ENCODE measurements around the gene FCER2. TPM values are rescaled to one million over a fixed set of nuclear protein-coding genes. Genes with fewer than 3 reads are reported as not detected.

The FCER2 gene
- total RNA-seq, 2 experiments from 2014 or later = 3.3 to 4.6 TPM

- no peak for DNase-seq (ENCODE audit: low spot score)
- POLR2A ChIA-PET = interaction anchor here (0.6 to 1.3 kb wide), 2 partner anchors 135 to 333 kb away, joined by 3 to 4 read pairs; no protein-coding TSS in a partner anchor
- H3K27ac ChIP-seq (ENCODE audit: low read depth, low read length, poor library complexity, severe bottlenecking) = no peak overlapping the region
- H3K36me3 ChIP-seq (ENCODE audit: insufficient read depth, low read length) = no peaks in the 10 kb centered on the region
- H3K79me2 ChIP-seq (ENCODE audit: insufficient read depth, low read depth, low read length) = no peaks in the 10 kb centered on the region
- no peaks in the 10 kb centered on the region for H4K20me1 ChIP-seq (ENCODE audit: insufficient read depth, low read length)
- no peak overlapping the region for H3K4me3 ChIP-seq (ENCODE audit: low read depth, low read length, poor library complexity, severe bottlenecking)
- no peaks in the 10 kb centered on the region for H3K9me2 ChIP-seq (ENCODE audit: insufficient read depth, low read length)
- no peak for TF ChIP-seq EZH2phosphoT487 (IDR thresholded peaks at IDR 0.05; ENCODE audit: borderline replicate concordance, low read depth, low read length)
- no peak for TF ChIP-seq CTCF (conservative IDR thresholded peaks at IDR 0.05; ENCODE audit: low read length)
- H2AFZ ChIP-seq (ENCODE audit: low read length) = no peak overlapping the region
- CTCF ChIA-PET (ENCODE audit: unreplicated experiment) = no interaction called here
- intact Hi-C loops (cut with micrococcal nuclease; ENCODE audit: unreplicated experiment) = no loop called here
- H3K4me2 ChIP-seq (ENCODE audit: low read length) = no peak overlapping the region
- H3K9me3 ChIP-seq (ENCODE audit: low read length) = no peaks in the 10 kb centered on the region
- BruUV-seq (replicated peaks) = no TSS peak
- H3K4me1 ChIP-seq (ENCODE audit: insufficient read depth, low read length, poor library complexity, severe bottlenecking) = peaks cover 12% of the 10 kb centered on the region
Observed at GRCh38 chr19:7739801-7740681, 38.1 kb upstream of the FCER2 start.

- no peaks in the 10 kb centered on the region for H3K9me2 ChIP-seq (ENCODE audit: insufficient read depth, low read length)
- H2AFZ ChIP-seq (ENCODE audit: low read length) = no peak overlapping the region
- TF ChIP-seq CTCF (conservative IDR thresholded peaks at IDR 0.05; ENCODE audit: low read length) = no peak
- no peak for TF ChIP-seq EZH2phosphoT487 (IDR thresholded peaks at IDR 0.05; ENCODE audit: borderline replicate concordance, low read depth, low read length)
- ChIA-PET POLR2A (interaction anchor here (0.5 to 1.3 kb wide), 3 partner anchors 39 to 332 kb away, joined by 3 to 8 read pairs (median 4); no protein-coding TSS in a partner anchor), CTCF (ENCODE audit: unreplicated experiment) (no interaction called here)
- no peaks in the 10 kb centered on the region for H3K9me3 ChIP-seq (ENCODE audit: low read length)
- no peaks in the 10 kb centered on the region for H3K36me3 ChIP-seq (ENCODE audit: insufficient read depth, low read length)
- intact Hi-C loops (cut with micrococcal nuclease; ENCODE audit: unreplicated experiment) = no loop called here
- no peak overlapping the region for H3K4me2 ChIP-seq (ENCODE audit: low read length)
- no peak overlapping the region for H3K4me3 ChIP-seq (ENCODE audit: low read depth, low read length, poor library complexity, severe bottlenecking)
- peaks cover 11% of the 10 kb centered on the region for H3K4me1 ChIP-seq (ENCODE audit: insufficient read depth, low read length, poor library complexity, severe bottlenecking)
- no peaks in the 10 kb centered on the region for H3K79me2 ChIP-seq (ENCODE audit: insufficient read depth, low read depth, low read length)
- H4K20me1 ChIP-seq (ENCODE audit: insufficient read depth, low read length) = no peaks in the 10 kb centered on the region
- H3K27ac ChIP-seq (ENCODE audit: low read depth, low read length, poor library complexity, severe bottlenecking) = no peak overlapping the region
- DNase-seq (ENCODE audit: low spot score) = no peak
- no TSS peak for BruUV-seq (replicated peaks)
Observed at GRCh38 chr19:7739211-7739755, 37.4 kb upstream of the FCER2 start.

- Histone ChIP-seq H3K9me2 (ENCODE audit: insufficient read depth, low read length) (no peaks in the 10 kb centered on the region), H3K4me1 (ENCODE audit: insufficient read depth, low read length, poor library complexity, severe bottlenecking) (no peaks in the 10 kb centered on the region), H3K27ac (ENCODE audit: low read depth, low read length, poor library complexity, severe bottlenecking) (no peak overlapping the region), H3K4me2 (ENCODE audit: low read length) (no peak overlapping the region), H3K9me3 (ENCODE audit: low read length) (no peaks in the 10 kb centered on the region), H4K20me1 (ENCODE audit: insufficient read depth, low read length) (no peaks in the 10 kb centered on the region), H2AFZ (ENCODE audit: low read length) (no peak overlapping the region), H3K79me2 (ENCODE audit: insufficient read depth, low read depth, low read length) (no peaks in the 10 kb centered on the region), H3K4me3 (ENCODE audit: low read depth, low read length, poor library complexity, severe bottlenecking) (no peak overlapping the region), H3K36me3 (ENCODE audit: insufficient read depth, low read length) (no peaks in the 10 kb centered on the region)
- ChIA-PET POLR2A (interaction anchor here (0.7 kb wide), 1 partner anchor 119 kb away, joined by 3 read pairs; no protein-coding TSS in a partner anchor), CTCF (ENCODE audit: unreplicated experiment) (no interaction called here)
- no peak for DNase-seq (ENCODE audit: low spot score)
- intact Hi-C loops (cut with micrococcal nuclease; ENCODE audit: unreplicated experiment) = no loop called here
- TF ChIP-seq EZH2phosphoT487 (IDR thresholded peaks at IDR 0.05; ENCODE audit: borderline replicate concordance, low read depth, low read length) = no peak
- no peak for TF ChIP-seq CTCF (conservative IDR thresholded peaks at IDR 0.05; ENCODE audit: low read length)
- no TSS peak for BruUV-seq (replicated peaks)
Observed at GRCh38 chr19:7738023-7738422, 36.1 kb upstream of the FCER2 start.

All from OCI-LY7 (cell line).